B cell (primary cell): ENCODE results near the gene RMDN3. TPM values are rescaled to one million over a fixed set of nuclear protein-coding genes. Genes with fewer than 3 reads are reported as not detected.

Experiments
- ATAC-seq: fragments of 200-7000 bp; cut with Tn5 transposase; one replicate; pipeline ENCODE4 v1.10.0; 2021; ENCODE audit warnings: low read depth, mild to moderate bottlenecking, moderate number of reproducible peaks, moderate library complexity
- CTCF ChIA-PET: fragments of 350-600 bp; sonication (Branson Sonifier 250); formaldehyde crosslinking; loops from one replicate; lab custom pipeline; 2021; ENCODE audit warnings: antibody characterized with exemption, inconsistent platforms; lab: Charles Lee
- POLR2A ChIA-PET: fragments of 350-600 bp; sonication (Branson Sonifier 250); formaldehyde crosslinking; loops from one replicate; lab custom pipeline; 2021; ENCODE audit warnings: antibody characterized with exemption; lab: Charles Lee
- DNase-seq: peaks from one replicate; pipeline ENCODE4 v3.0.0; 2013
- H2AFZ ChIP-seq: 2 replicates; pipeline ENCODE4 v1.6.1; 2012; ENCODE audit warnings: mild to moderate bottlenecking, low read depth, low read length; ENCODE audit not compliant: insufficient read depth, poor library complexity, severe bottlenecking
- H3K27ac ChIP-seq, 2 donors: 1 replicate in 1 of 2; 2 replicates in 1 of 2; pipeline ENCODE4 v1.5.1; 2012 to 2013; ENCODE audit warnings: low read length in 2 of 2, mild to moderate bottlenecking in 2 of 2, moderate library complexity in 1 of 2
- H3K27me3 ChIP-seq, 4 experiments: fragments of 200-600 bp in 1 of 4; sonication (generic) in 1 of 4; replicated peaks in 1 of 4; 1 replicate in 2 of 4; 2 replicates in 2 of 4; pipeline versions ENCODE4 v1.6.1 to v1.7.0; 2013 to 2016; ENCODE audit warnings: low read length in 3 of 4, mild to moderate bottlenecking in 2 of 4, mixed read lengths in 1 of 4, moderate library complexity in 1 of 4; ENCODE audit not compliant: insufficient read depth in 4 of 4, control insufficient read depth in 3 of 4; ENCODE audit errors: control extremely low read depth in 1 of 4
- H3K36me3 ChIP-seq, 2 experiments: replicated peaks in 1 of 2; 1 replicate in 1 of 2; 2 replicates in 1 of 2; pipeline versions ENCODE4 v1.6.1 to v1.7.1; 2013; ENCODE audit warnings: low read length in 1 of 2; ENCODE audit not compliant: insufficient read depth in 2 of 2, control insufficient read depth in 1 of 2; ENCODE audit errors: control extremely low read depth in 1 of 2, extremely low read depth in 1 of 2
- H3K4me1 ChIP-seq, 2 donors: fragments of 200-600 bp in 1 of 2; sonication (generic) in 1 of 2; 1 replicate in 1 of 2; 2 replicates in 1 of 2; pipeline versions ENCODE4 v1.5.1 to v1.6.1; 2013 to 2017; ENCODE audit warnings: low read length in 2 of 2; ENCODE audit not compliant: control insufficient read depth in 2 of 2, insufficient read depth in 2 of 2
- H3K4me2 ChIP-seq: replicated peaks from 2 replicates; pipeline ENCODE3; 2012; ENCODE audit warnings: mild to moderate bottlenecking, low read depth, low read length; ENCODE audit not compliant: poor library complexity, severe bottlenecking
- H3K4me3 ChIP-seq, 5 experiments: fragments of 200-600 bp in 1 of 5; sonication (generic) in 1 of 5; 1 replicate in 3 of 5; 2 replicates in 2 of 5; pipeline versions ENCODE4 v1.5.1 to v1.7.0; 2011 to 2016; ENCODE audit warnings: low read length in 4 of 5, mild to moderate bottlenecking in 4 of 5, low read depth in 2 of 5, control low read depth in 1 of 5, moderate library complexity in 1 of 5; ENCODE audit not compliant: insufficient read depth in 1 of 5; ENCODE audit errors: control extremely low read depth in 1 of 5, extremely low read depth in 1 of 5
- H3K79me2 ChIP-seq: fragments of 200-600 bp; sonication (generic); one replicate; pipeline ENCODE4 v1.6.0; 2016; ENCODE audit warnings: low read length; ENCODE audit not compliant: control insufficient read depth, insufficient read depth
- H3K9ac ChIP-seq: fragments of 200-600 bp; sonication (generic); 2 replicates; pipeline ENCODE4 v1.6.1; 2017; ENCODE audit warnings: mild to moderate bottlenecking, low read length, moderate library complexity
- H3K9me3 ChIP-seq, 3 donors: one replicate each; pipeline versions ENCODE4 v1.6.1 to v1.7.1; 2013; ENCODE audit warnings: low read length in 2 of 3; ENCODE audit not compliant: control insufficient read depth in 2 of 3, insufficient read depth in 1 of 3; ENCODE audit errors: control extremely low read depth in 1 of 3
- H4K20me1 ChIP-seq: 2 replicates; pipeline ENCODE4 v1.6.0; 2012; ENCODE audit warnings: mild to moderate bottlenecking, low read length; ENCODE audit not compliant: insufficient read depth, control insufficient read depth, poor library complexity, severe bottlenecking
- H3K27ac Mint-ChIP-seq: one replicate; pipeline ENCODE4 v1.8.0; 2021; ENCODE audit warnings: mixed read lengths
- H3K27me3 Mint-ChIP-seq: one replicate; pipeline ENCODE4 v1.8.0; 2021; ENCODE audit warnings: mixed read lengths
- H3K4me1 Mint-ChIP-seq: one replicate; pipeline ENCODE4 v1.8.0; 2021; ENCODE audit warnings: mixed read lengths
- H3K4me3 Mint-ChIP-seq: one replicate; pipeline ENCODE4 v1.8.0; 2021; ENCODE audit warnings: mixed read lengths
- H3K9me3 Mint-ChIP-seq: one replicate; pipeline ENCODE4 v1.8.0; 2022; ENCODE audit warnings: mixed read lengths; ENCODE audit not compliant: insufficient read depth
- EZH2 ChIP-seq: IDR thresholded peaks from 2 replicates; pipeline ENCODE4 v1.6.1; 2012; ENCODE audit warnings: borderline replicate concordance, low read depth, mild to moderate bottlenecking, moderate library complexity, low read length; ENCODE audit not compliant: insufficient read depth, poor library complexity, severe bottlenecking
- WGBS: methylation state at CpG from one replicate; pipeline ENCODE4 v1.1.5; 2013; ENCODE audit warnings: missing lambda C conversion rate; ENCODE audit not compliant: insufficient coverage; 5-methylcytosine and 5-hydroxymethylcytosine counted together
- intact Hi-C: fragments of 100-400 bp; cut with micrococcal nuclease; formaldehyde crosslinking; loops from one replicate; pipeline ENCODE4 v1.10.0; 2022
- polyA plus RNA-seq: library from polyadenylated mRNA; depleted of rRNA; stranded (reverse); fragments of >200 nt; gene quantifications from 2 replicates; pipeline ENCODE4 v1.2.3, GENCODE V29; 2012
- total RNA-seq, 2 donors: library from RNA; stranded (reverse); fragments of 120-200 nt in 1 of 2; gene quantifications; 1 replicate in 1 of 2; 2 replicates in 1 of 2; pipeline versions ENCODE4 v1.2.3 to v1.2.4, GENCODE V29; 2013 to 2022
- TF ChIP-seq, protein P1 (sequence below): fragments of 200-600 bp; IDR thresholded peaks from one replicate; pipeline ENCODE4 v1.8.0; 2022; ENCODE audit warnings: antibody characterized with exemption, mild to moderate bottlenecking

RMDN3 gene
- total and polyA plus RNA-seq, 2 donors (not counting 1 experiment from before 2014, with no cell fraction given), result 12.4 to 22.1 TPM

GRCh38 chr15:40722934-40723333, 32.1 kb downstream of the RMDN3 start:
- intact Hi-C loops, result no loop called here
- Histone ChIP-seq H2AFZ (no peak overlapping the region), H3K27ac (no peak overlapping the region), H3K36me3 (no peaks in the 10 kb centered on the region), H4K20me1 (no peaks in the 10 kb centered on the region), H3K9me3 (no peaks in the 10 kb centered on the region), H3K27me3 (no peaks in the 10 kb centered on the region), H3K9ac (no peak overlapping the region), H3K4me1 (no peaks in the 10 kb centered on the region), H3K4me3 (no peak overlapping the region), H3K4me2 (no peak overlapping the region), H3K79me2 (no peaks in the 10 kb centered on the region)
- CTCF ChIA-PET, result interaction anchor here (0.7 kb wide), 2 partner anchors 117 to 169 kb away, joined by 3 read pairs; no protein-coding TSS in a partner anchor
- TF ChIP-seq, protein P1, sequence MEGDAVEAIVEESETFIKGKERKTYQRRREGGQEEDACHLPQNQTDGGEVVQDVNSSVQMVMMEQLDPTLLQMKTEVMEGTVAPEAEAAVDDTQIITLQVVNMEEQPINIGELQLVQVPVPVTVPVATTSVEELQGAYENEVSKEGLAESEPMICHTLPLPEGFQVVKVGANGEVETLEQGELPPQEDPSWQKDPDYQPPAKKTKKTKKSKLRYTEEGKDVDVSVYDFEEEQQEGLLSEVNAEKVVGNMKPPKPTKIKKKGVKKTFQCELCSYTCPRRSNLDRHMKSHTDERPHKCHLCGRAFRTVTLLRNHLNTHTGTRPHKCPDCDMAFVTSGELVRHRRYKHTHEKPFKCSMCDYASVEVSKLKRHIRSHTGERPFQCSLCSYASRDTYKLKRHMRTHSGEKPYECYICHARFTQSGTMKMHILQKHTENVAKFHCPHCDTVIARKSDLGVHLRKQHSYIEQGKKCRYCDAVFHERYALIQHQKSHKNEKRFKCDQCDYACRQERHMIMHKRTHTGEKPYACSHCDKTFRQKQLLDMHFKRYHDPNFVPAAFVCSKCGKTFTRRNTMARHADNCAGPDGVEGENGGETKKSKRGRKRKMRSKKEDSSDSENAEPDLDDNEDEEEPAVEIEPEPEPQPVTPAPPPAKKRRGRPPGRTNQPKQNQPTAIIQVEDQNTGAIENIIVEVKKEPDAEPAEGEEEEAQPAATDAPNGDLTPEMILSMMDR, result no peak
- TF ChIP-seq EZH2, result no peak
- Mint-ChIP-seq H3K9me3 (no peaks in the 10 kb centered on the region), H3K27me3 (no peaks in the 10 kb centered on the region), H3K4me1 (no peaks in the 10 kb centered on the region), H3K4me3 (no peak overlapping the region), H3K27ac (no peak overlapping the region)
- DNase-seq (no peak), ATAC-seq (no peak)
- POLR2A ChIA-PET, result no interaction called here
- WGBS, result no CpG with 5 or more reads among the region's 2 CpGs

DNA sequence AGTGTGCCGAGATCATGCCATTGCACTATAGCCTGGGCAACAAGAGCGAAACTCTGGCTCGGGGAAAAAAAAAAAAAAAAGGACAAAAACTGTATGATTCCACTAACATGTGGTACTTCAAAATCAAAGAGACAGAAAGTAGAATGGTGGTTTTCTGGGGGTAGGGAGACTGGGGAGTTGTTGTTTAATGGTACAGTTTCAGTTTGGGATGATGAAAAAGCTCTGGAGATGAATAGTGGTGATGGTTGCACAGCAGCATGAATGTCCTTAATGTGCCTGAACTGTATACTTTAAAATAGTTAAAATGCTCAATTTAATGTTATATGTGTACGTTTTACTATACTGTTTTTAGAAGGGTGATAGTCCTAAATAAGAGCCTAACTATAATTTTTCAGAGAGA, 32.7 kb downstream of the RMDN3 start:
- no peak for ATAC-seq
- intact Hi-C loops, result no loop called here

More for the DNA sequence above, 32.7 kb downstream of the RMDN3 start:
- H3K4me1 ChIP-seq, result no peaks in the 10 kb centered on the region
- H3K79me2 ChIP-seq, result no peaks in the 10 kb centered on the region
- ChIA-PET POLR2A (no interaction called here), CTCF (interaction anchor here (0.7 kb wide), 2 partner anchors 118 to 170 kb away, joined by 3 read pairs; no protein-coding TSS in a partner anchor)
- H3K27ac ChIP-seq, result no peak overlapping the region
- no peak overlapping the region for H3K9ac ChIP-seq
- WGBS, result 100% methylated on average over 1 of the region's 4 CpGs
- DNase-seq, result no peak
- Mint-ChIP-seq H3K9me3 (no peaks in the 10 kb centered on the region), H3K27me3 (no peaks in the 10 kb centered on the region), H3K27ac (no peak overlapping the region), H3K4me1 (no peaks in the 10 kb centered on the region), H3K4me3 (no peak overlapping the region)
- no peaks in the 10 kb centered on the region for H4K20me1 ChIP-seq
- H2AFZ ChIP-seq, result no peak overlapping the region
- no peaks in the 10 kb centered on the region for H3K27me3 ChIP-seq
- no peak for TF ChIP-seq EZH2
- TF ChIP-seq, protein P1, result no peak
- H3K9me3 ChIP-seq, result no peaks in the 10 kb centered on the region
- H3K4me3 ChIP-seq, result no peak overlapping the region
- no peaks in the 10 kb centered on the region for H3K36me3 ChIP-seq
- H3K4me2 ChIP-seq, result no peak overlapping the region
